Measurements from ENCODE around the gene MMP24OS. TPM values are rescaled to one million over a fixed set of nuclear protein-coding genes. Genes with fewer than 3 reads are reported as not detected.

MMP24OS gene
- total RNA-seq, 4 donors from 2014 or later = 25.2 to 46.8 (median 35.2) TPM

DNA sequence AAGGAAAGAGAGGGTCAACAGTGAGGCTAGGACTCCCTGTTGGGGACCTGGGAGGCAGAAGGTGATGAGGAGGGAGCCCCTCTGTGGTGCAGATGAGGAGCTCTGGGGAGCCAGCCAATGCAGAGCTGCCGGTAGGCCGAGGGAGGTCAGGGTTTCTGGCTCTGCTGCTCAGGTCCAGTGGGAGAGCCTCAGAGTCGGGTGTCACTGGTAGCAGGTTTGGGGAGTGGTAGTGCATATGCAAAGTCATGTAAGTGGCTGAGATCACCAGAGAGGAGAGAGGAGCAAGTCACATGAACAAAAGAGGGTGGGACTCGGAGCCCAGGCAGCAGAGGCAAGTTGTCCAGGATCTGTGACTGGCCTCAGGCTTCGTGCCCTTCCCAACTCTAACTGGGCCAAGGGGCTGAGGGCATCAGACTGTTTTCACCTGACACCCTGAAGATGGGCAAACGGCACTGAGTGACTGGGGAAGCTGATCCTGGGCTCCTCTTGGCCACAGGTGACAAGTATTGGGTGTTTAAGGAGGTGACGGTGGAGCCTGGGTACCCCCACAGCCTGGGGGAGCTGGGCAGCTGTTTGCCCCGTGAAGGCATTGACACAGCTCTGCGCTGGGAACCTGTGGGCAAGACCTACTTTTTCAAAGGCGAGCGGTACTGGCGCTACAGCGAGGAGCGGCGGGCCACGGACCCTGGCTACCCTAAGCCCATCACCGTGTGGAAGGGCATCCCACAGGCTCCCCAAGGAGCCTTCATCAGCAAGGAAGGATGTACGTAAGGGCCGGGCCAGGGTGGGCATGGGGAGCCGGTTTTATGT, 6.6 kb downstream of the MMP24OS start:
- no peak overlapping the region for H3K4me3 ChIP-seq
- H3K27me3 ChIP-seq = no peaks in the 10 kb centered on the region
- no peaks in the 10 kb centered on the region for H3K9me3 ChIP-seq
- 84% methylated on average over 17 of the region's 20 CpGs for WGBS
- H3K36me3 ChIP-seq = peaks cover 64% of the 10 kb centered on the region
- TF ChIP-seq EP300 (IDR thresholded peaks at IDR 0.05) = no peak
- no peak for TF ChIP-seq POLR2A (IDR thresholded peaks at IDR 0.05)
- no peak for TF ChIP-seq POLR2AphosphoS5 (IDR thresholded peaks at IDR 0.05)
- TF ChIP-seq, protein P1, sequence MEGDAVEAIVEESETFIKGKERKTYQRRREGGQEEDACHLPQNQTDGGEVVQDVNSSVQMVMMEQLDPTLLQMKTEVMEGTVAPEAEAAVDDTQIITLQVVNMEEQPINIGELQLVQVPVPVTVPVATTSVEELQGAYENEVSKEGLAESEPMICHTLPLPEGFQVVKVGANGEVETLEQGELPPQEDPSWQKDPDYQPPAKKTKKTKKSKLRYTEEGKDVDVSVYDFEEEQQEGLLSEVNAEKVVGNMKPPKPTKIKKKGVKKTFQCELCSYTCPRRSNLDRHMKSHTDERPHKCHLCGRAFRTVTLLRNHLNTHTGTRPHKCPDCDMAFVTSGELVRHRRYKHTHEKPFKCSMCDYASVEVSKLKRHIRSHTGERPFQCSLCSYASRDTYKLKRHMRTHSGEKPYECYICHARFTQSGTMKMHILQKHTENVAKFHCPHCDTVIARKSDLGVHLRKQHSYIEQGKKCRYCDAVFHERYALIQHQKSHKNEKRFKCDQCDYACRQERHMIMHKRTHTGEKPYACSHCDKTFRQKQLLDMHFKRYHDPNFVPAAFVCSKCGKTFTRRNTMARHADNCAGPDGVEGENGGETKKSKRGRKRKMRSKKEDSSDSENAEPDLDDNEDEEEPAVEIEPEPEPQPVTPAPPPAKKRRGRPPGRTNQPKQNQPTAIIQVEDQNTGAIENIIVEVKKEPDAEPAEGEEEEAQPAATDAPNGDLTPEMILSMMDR (IDR thresholded peaks at IDR 0.05) = no peak
- DNase-seq (ENCODE audit: low spot score in 2 of 2) = peak in 1 of 2 donors; percentile 69
- no peak overlapping the region for H3K27ac ChIP-seq
- H3K4me1 ChIP-seq = peaks cover 7% of the 10 kb centered on the region

DNA sequence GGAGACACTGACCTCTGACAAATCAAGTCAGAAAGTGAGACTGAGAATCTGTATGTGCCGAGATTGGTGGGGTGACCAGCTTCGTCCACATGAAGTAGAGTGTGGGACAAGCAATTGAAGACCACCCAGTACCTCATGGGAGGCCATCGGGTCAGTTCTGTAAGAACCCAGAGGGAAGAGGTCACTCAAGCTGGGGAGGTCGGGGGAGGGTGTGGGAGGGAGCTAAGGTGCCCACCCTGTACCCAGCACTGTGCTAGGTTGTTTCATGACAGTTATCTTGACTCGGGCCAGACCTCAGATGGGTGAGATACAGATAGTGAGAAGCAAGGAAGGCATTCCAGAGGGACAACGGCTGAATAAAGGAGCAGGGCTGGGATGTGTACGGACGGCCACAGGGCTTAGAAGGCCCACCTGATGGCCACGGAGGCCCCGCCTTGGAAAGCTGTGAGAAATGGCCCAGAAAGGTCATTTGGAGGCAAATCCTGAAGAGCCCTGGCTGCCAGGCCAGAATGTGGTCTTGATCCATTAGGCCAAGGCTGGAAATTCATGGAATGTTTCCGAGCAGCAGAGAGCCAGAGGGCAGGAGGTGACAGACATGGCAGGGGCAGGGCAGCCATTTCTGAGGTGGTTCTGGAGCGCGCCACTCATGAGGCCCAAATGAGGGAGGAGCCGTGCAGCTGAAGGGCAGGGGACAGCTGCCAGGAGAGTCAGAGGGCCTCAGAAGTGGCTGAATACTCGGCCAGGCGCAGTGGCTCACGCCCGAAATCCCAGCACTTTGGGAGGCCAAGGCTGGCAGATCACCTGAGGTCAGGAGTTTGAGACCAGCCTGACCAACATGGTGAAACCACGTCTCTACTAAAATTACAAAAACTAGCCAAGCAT, 7.7 kb downstream of the MMP24OS start:
- 91% methylated on average over 14 of the region's 19 CpGs for WGBS
- TF ChIP-seq, protein P1 (IDR thresholded peaks at IDR 0.05) = no peak
- TF ChIP-seq POLR2AphosphoS5 (IDR thresholded peaks at IDR 0.05) (no peak), EP300 (IDR thresholded peaks at IDR 0.05) (no peak), POLR2A (IDR thresholded peaks at IDR 0.05) (no peak)
- H3K27ac ChIP-seq = no peak overlapping the region
- no peaks in the 10 kb centered on the region for H3K27me3 ChIP-seq
- peak in 1 of 2 donors; percentile 59 for DNase-seq (ENCODE audit: low spot score in 2 of 2)
- no peak overlapping the region for H3K4me3 ChIP-seq
- no peaks in the 10 kb centered on the region for H3K9me3 ChIP-seq
- H3K36me3 ChIP-seq = peaks cover 57% of the 10 kb centered on the region
- H3K4me1 ChIP-seq = no peaks in the 10 kb centered on the region

DNA sequence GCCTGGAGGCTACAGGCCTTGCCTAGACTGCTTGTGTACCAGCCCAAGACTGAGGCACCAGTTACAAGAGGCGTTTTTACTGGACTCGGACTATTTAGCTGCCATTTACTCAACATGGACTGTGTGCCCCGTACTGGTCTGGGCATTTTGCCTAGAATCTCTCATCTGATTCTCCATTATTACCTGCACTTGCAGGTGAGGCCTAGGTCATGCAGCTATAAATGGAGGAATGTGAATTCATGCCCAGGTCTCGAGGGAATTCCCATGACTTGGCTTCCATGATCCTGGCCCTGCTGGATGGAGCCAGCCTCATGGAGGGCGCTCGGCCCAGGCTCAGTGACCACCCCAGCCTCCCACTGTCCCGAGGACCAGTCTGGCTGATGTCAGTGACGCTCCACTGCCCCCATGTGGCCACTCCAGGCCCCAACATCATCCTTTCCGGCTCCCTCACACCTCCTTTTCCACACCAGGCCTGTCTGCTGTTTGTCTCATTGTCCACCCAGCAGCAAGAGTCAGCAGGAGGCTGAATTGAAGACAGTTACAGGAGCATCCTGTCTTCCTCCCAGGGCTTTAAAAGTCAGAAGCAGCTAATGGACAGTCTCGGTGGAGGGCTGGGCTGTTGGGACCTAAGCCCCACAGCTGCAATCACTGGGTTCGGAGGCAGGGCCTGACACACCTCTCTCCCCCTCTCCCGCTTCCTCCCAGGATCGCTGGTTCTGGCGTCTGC, 8.7 kb downstream of the MMP24OS start:
- no peak overlapping the region for H3K4me3 ChIP-seq
- no peaks in the 10 kb centered on the region for H3K4me1 ChIP-seq
- no peaks in the 10 kb centered on the region for H3K27me3 ChIP-seq
- DNase-seq (ENCODE audit: low spot score in 2 of 2) = peak in 1 of 2 donors; percentile 80
- 52% methylated on average over 12 of the region's 14 CpGs for WGBS
- H3K36me3 ChIP-seq = peaks cover 47% of the 10 kb centered on the region
- no peak overlapping the region for H3K27ac ChIP-seq
- H3K9me3 ChIP-seq = no peaks in the 10 kb centered on the region
- TF ChIP-seq, protein P1 (IDR thresholded peaks at IDR 0.05) = peak; percentile 22 to 73
- no peak for TF ChIP-seq EP300 (IDR thresholded peaks at IDR 0.05)
- TF ChIP-seq POLR2A (IDR thresholded peaks at IDR 0.05) = no peak

DNA sequence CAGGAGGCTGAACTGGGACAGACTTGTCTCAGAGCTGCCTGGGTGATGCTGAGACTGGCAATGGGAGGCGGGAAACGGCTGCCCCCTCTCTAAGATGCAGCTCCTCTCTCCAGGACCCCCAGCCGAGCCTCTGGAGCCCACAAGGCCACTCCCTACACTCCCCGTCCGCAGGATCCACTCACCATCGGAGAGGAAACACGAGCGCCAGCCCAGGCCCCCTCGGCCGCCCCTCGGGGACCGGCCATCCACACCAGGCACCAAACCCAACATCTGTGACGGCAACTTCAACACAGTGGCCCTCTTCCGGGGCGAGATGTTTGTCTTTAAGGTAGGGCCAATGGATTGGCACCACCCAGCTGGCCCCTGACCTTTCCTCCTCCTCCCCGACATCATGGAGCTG, 10.8 kb downstream of the MMP24OS start:
- Histone ChIP-seq H3K36me3 (peaks cover 39% of the 10 kb centered on the region), H3K4me1 (no peaks in the 10 kb centered on the region), H3K4me3 (no peak overlapping the region), H3K9me3 (no peaks in the 10 kb centered on the region), H3K27ac (no peak overlapping the region), H3K27me3 (no peaks in the 10 kb centered on the region)
- DNase-seq (ENCODE audit: low spot score in 2 of 2) = no peak
- no peak for TF ChIP-seq POLR2AphosphoS5 (IDR thresholded peaks at IDR 0.05)
- no peak for TF ChIP-seq POLR2A (IDR thresholded peaks at IDR 0.05)
- TF ChIP-seq, protein P1 (IDR thresholded peaks at IDR 0.05) = no peak
- TF ChIP-seq EP300 (IDR thresholded peaks at IDR 0.05) = no peak
- WGBS = 90% methylated on average over 8 of the region's 16 CpGs
